Measurements from ENCODE around the gene ZSCAN20.

GRCh38 chr1:33535334-33535733 is 62.9 kb downstream of the ZSCAN20 start:
- TF ChIP-seq CEBPB (IDR thresholded peaks at IDR 0.05; ENCODE audit: low read depth, low read length) (no peak), RAD21 (IDR thresholded peaks at IDR 0.05; ENCODE audit: low read length) (no peak), CTCF (conservative IDR thresholded peaks at IDR 0.05; ENCODE audit: low read depth, low read length) (no peak), RCOR1 (IDR thresholded peaks at IDR 0.05; ENCODE audit: insufficient replicate concordance, low read length) (no peak)

Measured in IMR-90 (cell line).